MM.1S (cell line): Measurements from ENCODE around the gene CCL13.

Experiments used
- EZH2 ChIP-seq: fragments of 300-600 bp; sonication (generic); optimal IDR thresholded peaks from 2 replicates; pipeline ENCODE3; 2017; ENCODE audit warnings: low read depth, mild to moderate bottlenecking, antibody characterized with exemption, low read length, mixed read lengths
- EZH2phosphoT487 ChIP-seq: fragments of 300-600 bp; sonication (generic); IDR thresholded peaks from 2 replicates; pipeline ENCODE4 v1.6.1; 2018; ENCODE audit warnings: antibody characterized with exemption, low read length
- TF ChIP-seq, protein P1 (sequence below): fragments of 300-600 bp; sonication (generic); IDR thresholded peaks from 2 replicates; pipeline ENCODE4 v1.5.1; 2016; ENCODE audit warnings: antibody characterized with exemption, low read length, mixed read lengths

DNA sequence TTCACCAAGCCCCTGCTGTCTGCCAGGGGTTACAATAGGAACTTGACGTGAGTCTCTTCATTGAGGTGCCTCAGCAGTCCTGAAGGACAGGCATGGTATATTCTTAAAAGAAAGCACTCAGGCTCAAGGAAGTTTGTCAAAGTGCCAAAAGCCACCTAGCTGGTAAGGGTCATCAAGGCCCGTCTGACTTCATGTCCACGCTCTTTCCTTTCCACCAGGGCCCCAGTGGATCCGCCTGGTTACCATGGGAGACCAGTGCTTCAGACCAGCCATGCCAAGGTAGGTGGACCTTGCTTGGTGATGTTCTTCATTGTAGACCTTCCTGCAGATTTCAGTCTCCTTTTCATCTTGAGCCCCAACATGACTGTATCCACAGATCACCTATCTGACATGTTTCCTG, 34.4 kb downstream of the CCL13 start:
- TF ChIP-seq, protein P1, sequence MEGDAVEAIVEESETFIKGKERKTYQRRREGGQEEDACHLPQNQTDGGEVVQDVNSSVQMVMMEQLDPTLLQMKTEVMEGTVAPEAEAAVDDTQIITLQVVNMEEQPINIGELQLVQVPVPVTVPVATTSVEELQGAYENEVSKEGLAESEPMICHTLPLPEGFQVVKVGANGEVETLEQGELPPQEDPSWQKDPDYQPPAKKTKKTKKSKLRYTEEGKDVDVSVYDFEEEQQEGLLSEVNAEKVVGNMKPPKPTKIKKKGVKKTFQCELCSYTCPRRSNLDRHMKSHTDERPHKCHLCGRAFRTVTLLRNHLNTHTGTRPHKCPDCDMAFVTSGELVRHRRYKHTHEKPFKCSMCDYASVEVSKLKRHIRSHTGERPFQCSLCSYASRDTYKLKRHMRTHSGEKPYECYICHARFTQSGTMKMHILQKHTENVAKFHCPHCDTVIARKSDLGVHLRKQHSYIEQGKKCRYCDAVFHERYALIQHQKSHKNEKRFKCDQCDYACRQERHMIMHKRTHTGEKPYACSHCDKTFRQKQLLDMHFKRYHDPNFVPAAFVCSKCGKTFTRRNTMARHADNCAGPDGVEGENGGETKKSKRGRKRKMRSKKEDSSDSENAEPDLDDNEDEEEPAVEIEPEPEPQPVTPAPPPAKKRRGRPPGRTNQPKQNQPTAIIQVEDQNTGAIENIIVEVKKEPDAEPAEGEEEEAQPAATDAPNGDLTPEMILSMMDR, result no peak
- no peak for TF ChIP-seq EZH2
- TF ChIP-seq EZH2phosphoT487, result no peak
